Measurements from ENCODE around the gene NAB2.
A peak's percentile ranks its signal among the peaks of the same experiment; 100 is the strongest.
"Not testable (repeated sequence)": the region's sequence is repeated elsewhere in the genome, so short reads cannot be mapped to it uniquely, and the experiment has no call there.

Gene NAB2

DNA sequence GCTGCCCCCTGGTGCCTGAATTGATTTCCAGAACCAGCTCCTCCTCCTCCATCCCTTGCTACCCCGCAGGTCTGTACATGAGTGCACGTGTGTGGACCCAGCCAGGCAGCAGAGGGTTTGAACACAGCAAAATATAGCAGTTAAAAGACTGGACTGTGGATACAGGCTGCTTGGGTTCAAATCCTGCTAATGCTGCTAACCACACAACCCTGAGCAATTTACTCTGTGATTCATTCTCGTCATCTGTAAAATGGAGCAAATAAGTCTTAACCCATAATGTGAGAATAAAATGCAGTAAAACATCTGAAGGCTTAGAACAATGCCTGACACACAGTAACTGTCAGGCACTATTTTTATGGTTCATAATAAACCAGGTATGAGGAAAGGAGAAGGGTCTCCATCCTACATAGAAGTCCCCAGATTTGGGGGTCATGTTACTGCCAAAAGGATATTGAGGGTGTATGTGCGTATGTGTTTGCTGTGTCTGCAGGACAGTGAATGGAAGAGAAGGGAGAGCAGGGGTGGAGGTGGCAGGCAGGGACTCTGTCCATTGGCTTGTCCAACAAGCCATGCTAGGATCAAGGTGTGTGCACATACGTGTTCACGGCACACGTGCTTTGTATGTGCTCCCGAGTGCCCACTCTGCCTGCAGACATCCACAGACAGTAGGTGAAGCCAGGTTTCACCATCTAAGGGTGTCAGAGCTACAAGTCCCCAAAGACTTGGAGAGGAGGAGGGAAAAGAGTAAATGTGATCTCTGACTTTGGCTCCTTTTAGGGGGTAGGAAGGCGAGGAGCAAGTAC is 23.8 kb downstream of the NAB2 start:
- DNase-seq: no peak

DNA sequence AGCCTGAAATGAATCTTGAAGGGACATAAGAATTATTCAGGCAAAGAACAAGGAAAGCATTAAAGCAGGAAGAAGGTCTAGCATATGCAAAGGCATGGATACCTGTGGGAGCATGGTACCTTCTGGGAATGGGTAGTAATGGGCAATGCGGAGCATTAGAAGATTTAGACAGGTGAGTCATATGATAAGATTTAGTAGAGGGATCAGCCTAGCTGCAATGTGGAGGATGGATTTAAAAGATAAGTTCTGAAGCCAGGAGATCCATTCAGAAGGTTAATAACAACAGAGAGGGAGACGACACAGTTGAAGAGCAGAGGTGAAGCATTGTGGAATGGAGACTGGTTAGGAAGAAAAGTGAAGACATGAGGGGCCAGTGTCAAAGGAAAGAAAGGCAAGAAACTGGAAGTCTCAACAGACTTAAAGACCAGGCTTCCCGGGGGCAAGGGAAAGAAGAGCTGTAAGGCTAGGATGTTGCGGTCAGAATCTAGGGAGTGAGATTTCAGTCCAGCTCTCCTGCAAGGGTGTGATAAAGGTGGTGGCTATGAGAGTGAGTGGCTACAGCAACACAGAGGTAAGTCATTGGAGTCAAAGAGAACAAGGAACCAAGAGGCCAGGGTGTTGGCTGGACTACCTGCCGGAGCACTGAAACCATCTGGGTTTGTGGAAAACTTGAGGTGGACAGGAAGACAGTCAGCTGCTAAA is 27.8 kb downstream of the NAB2 start:
- no peak for DNase-seq

DNA sequence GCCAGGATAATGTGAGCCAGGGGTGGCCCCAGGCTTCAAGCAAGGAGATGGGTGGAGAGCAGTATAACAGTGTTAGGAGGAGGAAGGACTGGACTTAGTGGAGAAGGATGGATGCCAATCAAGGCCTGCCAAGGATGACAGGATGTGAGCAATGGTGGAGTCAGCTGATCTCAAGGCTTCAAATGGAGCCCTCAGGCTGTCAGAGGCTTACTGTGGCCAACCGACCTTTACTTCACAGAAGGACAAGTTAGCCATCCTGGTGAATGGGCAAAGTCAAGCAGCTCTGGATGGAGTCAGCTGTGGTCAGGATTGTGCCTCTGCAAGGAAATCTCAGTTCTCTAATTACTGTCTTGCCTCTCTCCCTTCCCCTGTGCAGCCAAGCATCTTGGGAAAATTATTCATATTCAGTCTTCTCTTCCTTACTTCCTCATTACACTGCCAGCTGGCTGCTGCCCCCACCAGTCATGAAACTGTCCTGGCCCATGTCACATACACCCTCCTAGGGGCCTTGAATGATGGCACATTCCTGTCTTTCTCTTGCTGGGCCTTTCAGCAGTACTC is 29.9 kb downstream of the NAB2 start:
- DNase-seq: peak; percentile 82

DNA sequence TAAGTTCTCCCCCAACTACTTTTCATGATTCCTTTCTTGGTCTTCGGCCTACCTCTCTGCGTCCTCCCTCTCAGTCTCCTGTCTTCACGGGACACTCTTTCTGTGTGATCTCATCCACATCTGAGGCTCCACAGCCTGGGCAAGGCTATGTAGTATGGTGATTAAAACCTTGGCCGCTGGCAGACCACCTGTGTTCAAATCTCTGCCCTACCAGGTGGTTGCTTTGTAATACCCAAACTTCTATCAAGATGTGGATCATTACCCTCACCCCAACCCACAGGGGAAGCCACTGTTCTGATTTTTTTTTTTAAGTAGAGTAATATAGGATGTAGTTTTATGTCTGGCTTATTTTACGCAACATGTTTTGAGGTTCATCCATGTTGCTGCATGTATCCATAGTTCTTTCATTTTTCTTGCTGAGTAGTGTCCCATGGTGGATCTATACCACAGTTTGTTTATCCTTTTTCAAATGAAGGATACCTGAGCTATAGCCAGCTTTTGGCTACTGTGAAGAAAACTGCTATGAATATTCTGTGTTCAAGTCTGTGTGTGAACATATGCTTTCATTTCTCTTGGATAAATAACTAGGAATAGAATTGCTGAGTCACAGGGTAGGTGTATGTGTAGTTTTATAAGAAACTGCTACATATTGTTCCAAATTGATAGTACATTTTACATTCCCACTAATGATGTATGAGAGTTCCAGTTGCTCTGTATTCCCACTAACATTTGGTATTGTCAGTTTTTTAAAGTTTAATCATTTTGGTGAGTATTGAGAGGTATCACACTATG is 30.6 kb downstream of the NAB2 start:
- no peak for DNase-seq

DNA sequence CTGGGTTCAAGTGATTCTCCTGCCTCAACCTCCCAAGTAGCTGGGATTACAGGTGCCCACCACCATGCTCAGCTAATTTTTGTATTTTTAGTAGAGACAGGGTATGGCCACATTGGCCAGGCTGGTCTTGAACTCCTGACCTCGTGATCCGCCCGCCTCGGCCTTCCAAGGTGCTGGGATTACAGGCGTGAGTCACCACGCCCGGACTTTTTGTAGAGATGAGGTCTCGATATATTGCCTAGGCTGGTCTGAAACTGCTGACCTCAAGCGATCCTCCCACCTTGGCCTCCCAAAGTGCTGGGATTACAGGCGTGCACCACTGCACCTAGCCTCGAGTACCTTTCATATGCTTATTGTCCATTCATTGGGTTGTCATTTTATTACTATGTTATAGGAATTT is 31.8 kb downstream of the NAB2 start:
- not testable (repeated sequence) for DNase-seq

DNA sequence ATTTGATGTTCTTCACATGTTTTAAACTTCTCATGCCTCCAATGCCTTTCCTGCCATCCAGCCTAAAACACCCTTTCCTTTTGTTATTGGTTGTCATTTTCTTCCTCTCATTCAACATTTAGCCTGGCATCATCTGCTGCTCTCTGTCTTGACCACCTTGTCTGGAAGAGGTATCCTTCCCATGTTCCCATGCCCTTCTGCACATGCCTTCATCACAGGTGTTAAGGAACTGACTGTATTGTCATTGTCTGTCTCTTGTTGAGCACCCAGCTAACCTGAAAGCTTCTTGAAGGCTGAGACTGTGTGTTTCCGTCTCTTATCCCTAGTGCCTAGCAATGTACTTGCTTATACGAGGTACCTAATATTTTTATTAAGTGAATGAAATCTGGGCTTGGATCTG is 34.9 kb downstream of the NAB2 start:
- DNase-seq: no peak

DNA sequence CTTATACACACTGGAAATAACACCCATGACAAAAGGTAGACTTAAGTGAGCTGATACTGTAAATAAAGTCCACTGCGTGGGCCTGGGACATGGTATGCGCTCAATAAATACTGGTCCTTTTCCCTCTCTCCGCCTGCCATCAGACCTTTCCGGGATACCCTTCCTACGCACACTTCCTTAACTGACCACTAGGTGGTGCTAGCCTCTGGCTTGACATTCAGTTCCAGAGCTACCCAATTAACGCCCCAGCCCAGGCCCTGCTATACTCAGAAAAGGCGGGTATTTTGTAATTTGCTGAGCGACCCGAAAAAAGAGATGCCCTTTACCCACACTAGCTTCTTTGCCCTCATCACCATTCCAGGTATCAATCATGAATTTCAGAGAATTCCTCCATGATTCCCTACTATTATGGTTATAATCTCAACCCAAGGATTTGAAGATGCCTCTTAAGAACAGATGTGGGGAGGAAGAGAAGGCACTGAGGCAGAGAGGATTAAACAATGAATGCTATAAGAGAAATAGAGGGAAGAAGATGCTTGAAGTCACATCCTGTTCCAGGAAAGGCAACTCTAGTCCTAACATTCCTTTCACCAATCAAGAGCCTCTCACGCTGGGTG is 35.5 kb downstream of the NAB2 start:
- peak; percentile 65 for DNase-seq

DNA sequence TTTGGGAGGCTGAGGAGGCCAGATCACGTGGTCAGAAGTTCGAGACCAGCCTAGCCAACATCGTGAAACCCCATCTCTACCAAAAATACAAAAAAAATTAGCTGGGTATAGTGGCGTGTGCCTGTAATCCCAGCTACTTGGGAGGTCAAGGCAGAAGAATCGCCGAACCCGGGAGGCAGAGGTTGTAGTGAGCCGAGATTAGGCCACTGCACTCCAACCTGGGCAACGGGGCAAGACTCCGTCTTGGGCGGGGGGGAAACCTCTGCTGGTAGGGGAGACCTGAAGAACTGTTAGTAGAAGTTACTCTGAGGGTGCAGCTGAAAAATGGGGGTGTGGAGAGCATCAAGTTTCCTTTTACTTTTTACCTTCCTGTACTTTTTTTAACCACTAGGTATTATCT is 37.1 kb downstream of the NAB2 start:
- DNase-seq: no peak

DNA sequence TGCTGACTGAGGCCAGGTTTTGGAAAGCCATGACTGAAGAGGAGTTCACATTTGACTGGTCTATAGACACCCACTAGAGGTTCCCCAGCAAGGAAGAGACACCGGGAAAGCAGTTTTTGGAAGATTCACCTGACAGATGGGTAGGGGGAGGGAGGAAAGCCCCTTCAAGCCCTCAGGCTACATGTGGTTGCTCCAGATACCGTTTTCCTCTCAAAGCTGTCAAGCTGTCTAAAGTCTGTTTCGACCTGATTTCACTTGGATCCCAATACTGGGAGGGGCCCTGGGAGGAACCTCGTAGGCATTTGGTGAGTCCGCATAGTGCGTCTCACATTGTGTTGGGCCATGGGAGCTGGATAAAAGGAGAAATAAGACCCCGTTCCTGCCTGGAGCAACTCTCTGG is 37.6 kb downstream of the NAB2 start:
- no peak for DNase-seq

DNA sequence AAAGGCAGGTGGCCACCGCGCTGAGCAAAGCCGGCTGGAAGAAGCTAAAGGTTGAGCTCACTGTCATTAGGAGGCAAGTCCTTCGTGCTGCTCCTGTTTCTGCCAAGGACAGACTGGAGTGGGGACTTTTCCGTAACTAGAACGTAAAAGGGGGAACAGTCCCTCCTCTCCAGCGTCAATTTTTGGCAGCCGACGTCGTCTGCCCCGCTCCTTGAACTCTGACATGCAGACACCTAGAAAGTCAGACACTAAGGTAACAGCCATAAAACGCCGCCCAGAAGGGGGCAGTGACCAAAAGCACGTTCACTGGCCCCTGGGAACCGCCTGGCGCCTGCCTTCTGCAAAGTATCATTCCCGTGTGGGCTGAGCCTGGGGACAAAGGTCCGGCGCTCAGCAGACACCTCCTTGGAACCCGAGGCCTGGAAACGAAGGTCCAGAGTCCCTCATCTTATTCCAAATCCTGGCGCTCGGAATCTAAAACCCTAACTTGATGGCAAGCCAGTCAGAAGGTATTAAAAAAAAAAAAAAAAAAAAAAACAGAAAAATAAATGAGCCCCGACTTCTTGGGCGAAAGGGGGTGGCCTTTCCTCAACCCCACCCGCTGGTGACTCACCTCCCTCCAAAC is 38.3 kb downstream of the NAB2 start:
- DNase-seq: peak; percentile 27

DNA sequence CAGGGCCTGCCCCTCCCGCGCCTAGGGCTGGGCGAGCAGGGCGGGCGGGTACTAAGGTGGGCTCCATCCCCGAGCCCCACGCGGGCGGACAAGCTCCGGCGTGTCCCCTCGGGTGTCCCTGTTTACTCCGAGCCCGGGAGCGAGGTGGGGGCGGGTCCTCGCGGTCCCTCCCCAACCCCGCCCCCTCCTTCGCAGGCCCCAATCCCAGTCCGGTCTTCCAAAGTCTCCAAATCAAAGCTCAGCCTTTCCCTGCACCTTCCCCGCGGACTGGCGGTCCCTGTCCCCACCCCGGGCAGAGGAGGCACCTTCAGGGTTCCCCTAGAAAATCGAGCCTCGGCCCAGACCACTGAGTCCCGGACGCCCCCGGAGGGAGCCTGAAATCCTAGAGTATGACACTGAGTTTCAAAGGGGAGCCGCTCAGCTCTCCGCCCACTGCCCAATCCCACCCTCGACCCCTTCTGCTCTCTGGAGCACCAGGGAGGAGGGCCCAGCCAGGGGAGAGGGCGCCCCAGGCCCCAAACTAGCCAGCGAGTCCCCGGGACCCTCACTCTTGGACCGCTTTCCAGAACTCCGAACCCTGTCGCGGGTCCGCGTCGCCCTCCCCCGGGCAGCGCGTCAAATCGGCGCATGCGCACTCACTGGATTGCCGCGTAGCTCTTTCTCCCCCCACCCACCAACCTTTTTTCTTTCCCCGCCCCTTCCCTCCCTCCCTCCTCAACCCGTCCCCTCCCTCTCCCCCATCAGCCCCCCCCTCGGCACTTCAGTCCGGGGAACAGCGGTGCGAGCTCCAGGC is 39.0 kb downstream of the NAB2 start, which contains the start of gene LRP1:
Gene LRP1, plus strand, starts transcription at position 758 of the 793 bp plus-strand sequence. CDS start 482 bp downstream, outside the sequence.
- DNase-seq: no peak

DNA sequence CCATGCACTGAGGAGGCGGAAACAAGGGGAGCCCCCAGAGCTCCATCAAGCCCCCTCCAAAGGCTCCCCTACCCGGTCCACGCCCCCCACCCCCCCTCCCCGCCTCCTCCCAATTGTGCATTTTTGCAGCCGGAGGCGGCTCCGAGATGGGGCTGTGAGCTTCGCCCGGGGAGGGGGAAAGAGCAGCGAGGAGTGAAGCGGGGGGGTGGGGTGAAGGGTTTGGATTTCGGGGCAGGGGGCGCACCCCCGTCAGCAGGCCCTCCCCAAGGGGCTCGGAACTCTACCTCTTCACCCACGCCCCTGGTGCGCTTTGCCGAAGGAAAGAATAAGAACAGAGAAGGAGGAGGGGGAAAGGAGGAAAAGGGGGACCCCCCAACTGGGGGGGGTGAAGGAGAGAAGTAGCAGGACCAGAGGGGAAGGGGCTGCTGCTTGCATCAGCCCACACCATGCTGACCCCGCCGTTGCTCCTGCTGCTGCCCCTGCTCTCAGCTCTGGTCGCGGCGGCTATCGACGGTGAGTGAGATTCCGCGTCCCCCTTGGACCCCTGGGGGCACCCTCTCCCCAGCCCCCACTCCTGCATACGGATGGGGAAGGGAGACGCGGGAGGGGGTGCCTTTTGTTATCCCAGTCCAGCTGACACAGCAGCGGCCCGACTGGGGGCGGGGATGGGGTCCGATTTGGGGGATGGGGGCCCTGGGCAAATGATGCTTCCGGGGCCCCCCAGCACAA is 39.8 kb downstream of the NAB2 start:
- DNase-seq: no peak

DNA sequence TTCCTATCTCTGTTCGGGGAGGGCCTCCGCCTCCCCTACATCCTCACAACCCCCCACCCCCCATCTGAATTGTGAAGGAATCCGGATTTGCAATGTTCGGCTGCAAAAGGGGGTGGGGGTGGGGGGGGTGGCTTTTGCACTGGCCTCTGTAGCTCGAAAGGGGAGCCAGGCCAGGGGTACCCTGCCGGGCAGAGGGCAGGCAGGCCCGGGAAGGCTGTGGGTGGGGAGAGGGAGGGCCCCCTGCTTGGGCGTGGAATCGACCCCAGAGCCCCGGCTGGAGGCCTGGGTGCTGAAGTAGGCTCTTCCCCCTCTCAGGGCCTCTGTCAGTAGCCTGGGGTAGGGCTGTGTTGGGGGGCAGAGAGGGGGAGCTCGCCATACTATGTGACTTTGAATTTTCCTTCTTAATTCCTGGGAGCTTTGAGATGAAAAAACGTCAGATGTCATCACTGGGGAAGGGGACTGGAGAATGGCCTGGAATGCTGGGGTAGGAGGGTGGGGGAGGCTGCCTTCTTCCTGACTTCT is 40.5 kb downstream of the NAB2 start:
- DNase-seq: no peak

DNA sequence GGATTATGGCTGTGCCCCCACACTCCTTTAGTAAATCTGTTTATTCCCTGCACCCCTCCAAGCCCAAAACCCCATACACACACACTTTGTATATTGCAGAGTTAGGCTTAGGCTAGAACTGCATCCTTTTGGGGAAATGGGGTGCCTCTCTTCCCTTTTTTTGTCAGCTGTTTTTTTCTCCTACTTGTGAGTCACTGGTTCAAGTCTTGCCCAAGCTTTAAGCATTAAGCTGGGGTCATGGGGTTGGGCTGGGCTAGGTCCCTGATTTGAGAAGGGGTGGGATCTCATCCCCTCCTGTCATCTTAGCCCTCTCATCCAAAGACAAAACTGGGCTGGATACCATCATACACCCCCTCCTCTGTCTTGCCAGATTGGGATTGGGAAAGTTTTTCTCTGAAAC is 41.0 kb downstream of the NAB2 start:
- peak; percentile 84 for DNase-seq

DNA sequence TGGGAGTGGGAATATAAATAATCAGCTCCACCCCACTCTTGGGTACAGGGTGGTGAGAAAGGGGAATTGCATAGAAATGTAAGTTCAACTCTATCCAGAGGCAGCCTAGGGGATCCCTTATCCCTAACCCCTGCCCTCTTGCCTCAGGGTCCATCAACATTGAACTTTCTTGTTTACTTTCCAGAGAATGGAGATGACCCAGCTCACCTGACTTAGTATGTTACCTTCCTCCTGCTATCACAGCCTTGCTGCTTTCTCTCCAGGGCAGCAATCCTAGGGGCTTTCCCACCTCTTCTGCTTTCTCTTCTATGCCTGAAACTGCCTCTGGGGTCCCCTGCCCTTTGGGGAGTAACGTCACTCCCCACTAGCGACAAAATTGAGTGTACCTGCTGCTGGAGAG is 42.0 kb downstream of the NAB2 start:
- no peak for DNase-seq

DNA sequence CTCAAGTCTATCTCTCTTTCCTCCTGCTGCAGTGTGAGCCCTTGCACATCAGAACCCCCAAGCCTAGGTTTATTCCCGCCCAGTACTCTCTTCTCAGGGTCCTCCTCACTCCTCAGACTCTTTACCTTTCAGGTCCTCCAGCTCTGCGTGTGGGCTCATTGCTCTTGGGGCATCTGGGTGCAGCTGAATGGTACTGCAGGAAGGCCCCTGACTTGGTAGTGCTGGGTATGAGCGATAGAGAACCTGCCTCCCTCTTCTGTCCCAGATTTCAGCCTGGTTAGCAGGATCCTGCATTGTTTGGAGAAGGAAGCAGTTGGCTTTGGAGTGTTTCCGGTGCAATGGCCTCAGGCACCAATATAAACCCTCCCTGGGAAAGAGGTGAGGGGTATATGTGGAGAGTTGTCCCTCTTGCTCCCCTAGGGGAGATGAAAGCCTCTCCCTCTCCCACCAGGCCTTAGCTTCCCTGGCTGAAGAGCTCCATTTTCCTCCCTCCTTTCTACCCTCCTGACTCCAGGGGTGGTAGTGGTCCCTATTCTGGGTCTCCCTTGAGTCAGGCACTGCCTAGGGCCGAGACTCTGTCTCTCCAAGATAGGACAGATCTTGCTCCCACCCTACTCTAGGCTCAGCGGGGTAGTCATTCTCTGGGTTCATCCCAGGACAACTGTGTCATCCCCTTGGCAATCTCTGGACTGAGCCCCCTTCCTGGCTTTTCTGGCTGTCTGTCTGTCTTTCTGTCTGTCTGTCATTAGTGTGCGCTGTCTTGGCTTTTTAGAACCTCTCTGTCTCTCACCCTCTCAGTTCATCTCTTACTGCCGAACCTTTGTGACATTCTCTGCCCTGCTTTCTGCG is 43.2 kb downstream of the NAB2 start:
- DNase-seq: no peak

DNA sequence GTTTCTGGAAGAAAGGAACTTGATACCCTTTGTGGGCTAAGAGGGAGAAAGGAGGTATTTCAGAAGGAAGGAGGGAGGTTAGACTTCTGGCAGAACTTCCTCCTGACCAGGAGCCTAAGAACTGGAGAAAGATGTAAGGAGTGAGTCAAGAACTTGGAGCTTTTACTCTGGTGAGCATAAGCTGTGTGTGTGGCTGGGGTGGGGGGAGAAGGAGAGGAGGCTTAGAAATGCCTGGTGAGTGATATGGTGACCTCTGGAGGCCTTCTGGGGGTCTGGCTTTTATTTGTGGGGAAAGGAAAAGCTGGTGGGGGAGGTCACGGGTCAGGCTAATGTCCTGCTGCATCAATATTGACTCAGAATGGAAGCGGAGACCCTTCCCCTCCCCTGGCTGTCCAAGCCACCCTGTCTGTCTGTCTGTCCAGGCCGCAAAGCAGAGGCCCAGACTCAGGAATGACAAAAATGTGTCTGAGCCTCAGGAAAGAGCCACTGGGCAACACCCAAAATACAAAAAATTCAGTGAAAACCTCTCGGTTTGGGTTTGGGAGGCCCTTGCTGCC is 44.2 kb downstream of the NAB2 start:
- no peak for DNase-seq

DNA sequence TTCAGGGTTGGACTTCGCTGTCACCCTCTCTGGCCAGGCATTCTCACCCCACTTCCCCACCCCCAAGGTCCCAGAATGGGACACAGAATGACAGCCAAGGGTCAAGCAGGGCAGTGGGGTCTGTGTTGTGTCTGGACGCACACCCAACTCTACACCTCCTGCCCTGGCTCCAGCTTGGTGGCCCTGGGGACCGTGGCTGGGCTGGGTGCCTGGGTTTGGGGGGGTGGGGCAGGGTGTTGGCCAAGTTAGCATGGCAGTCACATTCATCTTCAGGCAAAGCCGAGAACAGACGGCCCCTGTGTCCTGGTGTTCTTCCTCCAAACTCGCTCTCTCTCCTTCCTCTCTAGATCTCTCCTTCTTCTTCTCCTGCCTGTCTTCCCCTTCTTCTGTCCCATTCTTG is 45.0 kb downstream of the NAB2 start:
- DNase-seq: no peak

DNA sequence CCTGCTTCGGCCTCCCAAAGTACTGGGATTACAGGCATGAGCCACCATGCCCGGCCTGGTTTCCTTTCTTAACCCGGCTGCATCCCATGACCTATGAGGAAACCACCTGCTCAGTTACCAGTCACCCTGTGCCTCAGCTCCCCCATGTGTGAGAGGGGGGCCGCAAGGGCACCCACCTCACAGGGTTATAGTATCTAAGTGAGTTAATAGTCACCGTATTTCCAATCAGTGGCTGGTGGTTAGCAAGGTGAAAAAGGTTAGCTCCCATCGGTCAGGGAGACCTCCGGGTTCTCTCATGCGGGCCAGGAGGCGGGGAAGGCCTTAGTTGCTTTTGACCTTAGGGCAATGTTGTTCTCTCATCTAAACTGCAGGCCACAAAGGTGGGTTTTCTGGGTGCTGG is 46.0 kb downstream of the NAB2 start:
- no peak for DNase-seq

Measured in MV-4-11 (cell line).